Activated CD8-positive, alpha-beta memory T cell treated with anti-CD3 and anti-CD28 coated beads for 4 hours (primary cell): ENCODE data around the gene ATG9B.
"Not testable (repeated sequence)": the region's sequence is repeated elsewhere in the genome, so short reads cannot be mapped to it uniquely, and the experiment has no call there.

ENCODE experiments used
- DNase-seq, 2 donors: peaks; one replicate each; pipeline ENCODE4 v3.0.0-alpha.2; 2020; ENCODE audit warnings: low read depth in 2 of 2

The ATG9B gene

DNA sequence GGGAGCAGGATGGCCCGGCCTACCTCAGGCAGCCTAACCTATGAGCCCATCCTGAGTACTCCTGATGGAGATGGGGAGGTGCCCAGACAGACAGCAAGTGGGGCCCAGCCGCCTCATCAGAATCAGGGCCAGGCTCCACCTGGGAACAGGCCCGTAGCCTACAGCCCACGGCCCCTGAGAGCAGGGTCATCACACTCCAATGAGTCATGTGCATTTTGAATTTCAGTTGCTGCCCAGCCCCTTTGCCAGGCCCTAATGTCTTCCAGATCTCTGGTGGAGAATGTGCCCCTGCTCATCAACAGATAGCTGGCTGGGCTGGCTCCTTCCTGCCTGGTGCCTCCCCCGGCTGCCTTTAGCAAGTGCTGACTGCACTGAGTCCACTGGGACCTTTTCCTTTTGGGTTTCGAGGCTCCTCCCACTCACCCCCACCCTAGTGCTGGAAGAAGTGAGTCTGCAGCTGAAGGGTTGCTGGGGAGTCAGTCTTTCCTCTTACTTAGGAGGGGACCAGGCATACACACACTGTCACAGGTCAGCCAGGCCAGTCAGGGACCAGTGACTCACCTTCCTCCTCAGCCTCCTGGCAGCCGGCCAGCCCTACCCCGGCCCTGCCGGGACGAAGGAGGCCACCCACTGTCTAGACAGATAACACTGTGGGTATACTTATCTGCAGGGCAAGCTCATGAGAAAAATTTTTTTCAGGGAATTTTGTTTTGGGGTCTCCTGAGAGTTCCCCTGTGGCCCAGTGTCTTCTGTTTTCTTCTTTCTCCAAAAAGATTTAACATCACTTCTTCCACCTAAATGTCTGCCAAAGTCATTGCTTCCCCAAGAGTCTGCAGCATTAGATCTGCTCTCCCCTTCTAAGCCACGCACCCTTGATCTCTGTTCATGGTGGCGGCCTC lies 14.9 kb upstream of the ATG9B start:
- peak; percentile 53 to 64 for DNase-seq

GRCh38 chr7:151035902-151036301 lies 11.6 kb upstream of the ATG9B start:
- DNase-seq = no peak

DNA sequence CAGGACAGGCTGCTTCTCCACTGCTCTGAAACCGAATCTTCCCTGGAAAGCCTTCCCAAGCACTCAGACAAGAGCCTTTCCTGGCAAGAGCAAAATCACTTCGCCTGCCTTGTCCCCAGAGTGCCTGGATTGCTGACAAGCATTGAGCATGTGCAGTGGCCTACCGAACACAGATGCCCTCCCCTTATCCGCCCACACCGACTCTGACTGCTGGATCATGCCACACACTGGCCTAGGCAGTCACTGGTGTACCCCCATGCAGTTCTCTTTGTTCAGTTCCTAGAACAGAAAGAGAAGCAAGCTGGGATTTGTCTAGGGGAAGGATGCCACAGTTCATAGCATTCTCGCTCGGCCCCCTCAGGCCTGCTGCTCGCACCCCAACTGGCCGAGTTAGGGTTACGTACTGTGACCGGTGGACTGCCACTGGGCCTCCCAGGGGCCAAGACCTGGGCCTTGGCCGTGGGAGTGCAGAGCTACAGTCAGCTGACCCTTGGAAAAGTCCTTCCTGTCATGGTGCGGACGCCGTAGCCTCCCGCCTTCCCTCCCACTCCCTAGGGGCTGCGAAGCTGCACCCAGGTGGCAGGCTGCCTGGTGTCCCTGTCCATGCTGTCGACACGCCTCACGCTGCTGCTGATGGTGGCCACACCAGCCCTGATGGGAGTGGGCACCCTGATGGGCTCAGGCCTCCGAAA lies 10.9 kb upstream of the ATG9B start:
- no peak for DNase-seq

- DNase-seq = no peak
These were observed 10.2 kb upstream of the ATG9B start for GRCh38 chr7:151034312-151035025.

- no peak for DNase-seq
These were observed 9.6 kb upstream of the ATG9B start for GRCh38 chr7:151033864-151034249.

GRCh38 chr7:151032936-151033863 lies 8.9 kb upstream of the ATG9B start:
- no peak for DNase-seq

- no peak for DNase-seq
These were observed 6.7 kb upstream of the ATG9B start for GRCh38 chr7:151031011-151031410.

DNA sequence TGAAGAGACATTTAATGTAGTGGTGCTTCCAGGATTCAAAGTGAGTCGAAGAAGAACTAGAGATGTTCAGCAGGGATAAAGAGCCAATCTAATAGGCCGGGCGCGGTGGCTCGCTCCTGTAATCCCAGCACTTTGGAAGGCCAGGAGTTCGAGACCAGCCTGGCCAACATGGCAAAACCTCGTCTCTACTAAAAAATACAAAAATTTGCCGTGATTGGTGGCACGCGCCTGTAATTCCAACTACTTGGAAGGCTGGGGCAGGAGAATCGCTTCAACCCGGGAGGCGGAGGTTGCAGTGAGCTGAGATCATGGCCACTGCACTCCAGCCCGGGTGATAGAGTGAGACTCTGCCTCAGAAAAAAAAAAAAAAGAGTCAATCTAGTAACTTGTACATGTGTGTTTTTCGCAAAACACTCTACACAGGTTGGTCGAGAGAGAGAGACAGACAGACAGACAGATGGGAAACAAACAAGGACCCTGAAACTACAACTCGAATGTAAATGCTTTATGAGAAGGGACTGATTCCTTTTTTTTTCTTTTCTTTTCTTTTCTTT lies 4.7 kb upstream of the ATG9B start:
- no peak for DNase-seq

- peak; percentile 97 to 98 for DNase-seq
These were observed 4.0 kb upstream of the ATG9B start, which contains the start of gene ABCB8 for GRCh38 chr7:151028131-151028947. Gene ABCB8 (plus strand): TSS chr7:151028450. CDS start chr7:151028516, 66 bp downstream.

GRCh38 chr7:151027728-151028130 lies 3.4 kb upstream of the ATG9B start:
- DNase-seq = not testable (repeated sequence)

DNA sequence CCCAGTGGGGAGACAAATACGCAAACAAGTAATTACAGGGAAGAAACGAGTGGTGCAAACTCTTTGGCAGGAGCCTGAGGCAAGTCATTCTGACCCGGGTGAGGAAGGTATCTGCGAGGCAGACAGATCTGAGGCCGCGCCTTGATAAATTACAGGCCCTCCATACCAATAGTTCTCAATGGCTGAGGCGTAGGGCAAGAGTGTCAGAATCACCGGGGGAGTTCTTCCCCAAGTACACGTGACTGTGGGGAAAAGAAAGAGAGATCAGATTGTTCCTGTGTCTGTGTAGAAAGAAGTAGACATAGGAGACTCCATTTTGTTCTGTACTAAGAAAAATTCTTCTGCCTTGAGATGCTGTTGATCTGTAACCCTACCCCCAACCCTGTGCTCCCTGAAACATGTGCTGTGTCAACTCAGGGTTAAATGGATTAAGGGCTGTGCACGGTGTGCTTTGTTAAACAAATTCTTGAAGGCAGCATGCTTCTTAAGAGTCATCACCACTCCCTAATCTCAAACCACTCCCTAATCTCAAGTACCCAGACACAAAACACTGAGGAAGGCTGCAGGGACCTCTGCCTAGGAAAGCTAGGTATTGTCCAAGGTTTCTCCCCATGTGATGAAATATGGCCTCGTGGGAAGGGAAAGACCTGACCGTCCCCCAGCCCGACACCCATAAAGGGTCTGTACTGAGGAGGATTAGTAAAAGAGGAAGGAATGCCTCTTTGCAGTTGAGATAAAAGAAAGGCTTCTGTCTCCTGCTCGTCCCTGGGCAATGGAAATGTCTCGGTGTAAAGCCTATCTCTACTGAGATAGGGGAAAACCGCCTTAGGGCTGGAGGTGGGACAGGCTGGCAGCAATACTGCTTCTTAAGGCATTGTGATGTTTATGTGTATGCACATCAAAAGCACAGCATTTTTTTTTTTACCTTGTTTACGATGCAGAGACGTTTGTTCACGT lies 2.8 kb upstream of the ATG9B start:
- DNase-seq = not testable (repeated sequence)

GRCh38 chr7:151025924-151026671 lies 1.8 kb upstream of the ATG9B start:
- no peak for DNase-seq

- DNase-seq = no peak
These were observed 1.1 kb downstream of the ATG9B start for GRCh38 chr7:151023232-151023631.

GRCh38 chr7:151020231-151020630 lies 4.1 kb downstream of the ATG9B start:
- DNase-seq = no peak

DNA sequence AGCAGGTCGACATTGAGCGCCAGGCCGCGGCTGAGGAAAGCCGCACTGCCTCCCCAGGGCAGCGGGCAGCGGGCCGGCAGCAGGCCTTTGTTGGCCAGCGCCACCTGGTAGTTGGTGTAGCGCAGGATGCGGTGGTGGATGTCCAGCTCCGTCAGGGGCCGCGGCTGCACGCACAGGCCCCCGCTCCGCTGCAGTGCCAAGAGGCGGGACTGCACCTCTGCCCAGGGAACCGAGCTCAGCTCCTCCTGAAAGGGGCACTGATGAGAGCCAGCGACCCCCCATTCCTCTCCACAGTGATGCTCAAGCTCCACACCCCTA lies 5.2 kb downstream of the ATG9B start:
- no peak for DNase-seq

- no peak for DNase-seq
These were observed 5.7 kb downstream of the ATG9B start for GRCh38 chr7:151018421-151019129.

- DNase-seq = peak; percentile 56 to 63
These were observed 6.3 kb downstream of the ATG9B start for GRCh38 chr7:151017953-151018420.
